Activated CD8-positive, alpha-beta memory T cell treated with anti-CD3 and anti-CD28 coated beads for 1 hour (primary cell): ENCODE data around the gene PAPPA2.
"Not testable (repeated sequence)": the region's sequence is repeated elsewhere in the genome, so short reads cannot be mapped to it uniquely, and the experiment has no call there.

Experiments used
- DNase-seq, 2 donors: peaks; one replicate each; pipeline ENCODE4 v3.0.0-alpha.2; 2020; ENCODE audit warnings: low read depth in 1 of 2; ENCODE audit errors: extremely low read depth in 1 of 2

The PAPPA2 gene

GRCh38 chr1:176462674-176463378, at the start of gene PAPPA2:
Gene PAPPA2, plus strand, starts transcription at chr1:176463175. Its CDS starts 93,148 bp downstream, at chr1:176556323.
- no peak for DNase-seq

GRCh38 chr1:176416777-176417176, 46.2 kb upstream of the PAPPA2 start:
- no peak for DNase-seq

GRCh38 chr1:176419608-176420007, 43.4 kb upstream of the PAPPA2 start:
- not testable (repeated sequence) for DNase-seq

GRCh38 chr1:176434234-176434633, 28.7 kb upstream of the PAPPA2 start:
- no peak for DNase-seq

- no peak for DNase-seq
Measured at GRCh38 chr1:176436251-176436650, 26.7 kb upstream of the PAPPA2 start.

GRCh38 chr1:176440176-176440575, 22.8 kb upstream of the PAPPA2 start:
- DNase-seq: no peak

GRCh38 chr1:176444286-176444685, 18.7 kb upstream of the PAPPA2 start:
- DNase-seq: no peak

GRCh38 chr1:176445402-176445801, 17.6 kb upstream of the PAPPA2 start:
- DNase-seq: no peak

- DNase-seq: no peak
Measured at GRCh38 chr1:176448340-176448739, 14.6 kb upstream of the PAPPA2 start.

- no peak for DNase-seq
Measured at GRCh38 chr1:176450526-176450925, 12.4 kb upstream of the PAPPA2 start.

GRCh38 chr1:176451741-176452140, 11.2 kb upstream of the PAPPA2 start:
- DNase-seq: not testable (repeated sequence)

- no peak for DNase-seq
Measured at GRCh38 chr1:176456795-176457194, 6.2 kb upstream of the PAPPA2 start.

- no peak for DNase-seq
Measured at GRCh38 chr1:176460544-176461336, 2.2 kb upstream of the PAPPA2 start.

GRCh38 chr1:176461576-176461975, 1.4 kb upstream of the PAPPA2 start:
- no peak for DNase-seq

- DNase-seq: no peak
Measured at GRCh38 chr1:176466514-176466913, 3.5 kb downstream of the PAPPA2 start.

- no peak for DNase-seq
Measured at GRCh38 chr1:176469450-176470010, 6.6 kb downstream of the PAPPA2 start.

GRCh38 chr1:176471338-176472121, 8.6 kb downstream of the PAPPA2 start:
- DNase-seq: no peak

- no peak for DNase-seq
Measured at GRCh38 chr1:176479971-176480370, 17.0 kb downstream of the PAPPA2 start.

GRCh38 chr1:176480750-176481149, 17.8 kb downstream of the PAPPA2 start:
- DNase-seq: no peak

GRCh38 chr1:176485083-176485482, 22.1 kb downstream of the PAPPA2 start:
- DNase-seq: no peak

GRCh38 chr1:176494436-176494835, 31.5 kb downstream of the PAPPA2 start:
- no peak for DNase-seq
